Astrocyte (in vitro differentiated cells and primary cell): ENCODE data around the gene MUC6. TPM values are rescaled to one million over a fixed set of nuclear protein-coding genes. Genes with fewer than 3 reads are reported as not detected.

Source experiments
- DNase-seq: peaks from one replicate; pipeline ENCODE4 v3.0.0-alpha.2; 2010; ENCODE audit warnings: low read depth
- FAIRE-seq: peaks from 2 replicates; lab custom pipeline; 2011; peaks lifted over from hg19 to GRCh38; lab: Jason Lieb, UNC
- H2AFZ ChIP-seq: 2 replicates; pipeline ENCODE4 v1.6.0; 2012; ENCODE audit warnings: low read depth, low read length, inconsistent platforms
- H3K27ac ChIP-seq: 2 replicates; pipeline ENCODE4 v1.5.1; 2011; ENCODE audit warnings: low read depth, low read length, inconsistent platforms
- H3K27me3 ChIP-seq: 2 replicates; pipeline ENCODE4 v1.6.0; 2011; ENCODE audit warnings: low read length, inconsistent platforms; ENCODE audit not compliant: insufficient read depth
- H3K36me3 ChIP-seq: 2 replicates; pipeline ENCODE4 v1.5.1; 2011; ENCODE audit warnings: low read length, inconsistent platforms; ENCODE audit not compliant: insufficient read depth
- H3K4me1 ChIP-seq: 2 replicates; pipeline ENCODE4 v1.5.1; 2011; ENCODE audit warnings: low read length, inconsistent platforms; ENCODE audit not compliant: insufficient read depth
- H3K4me2 ChIP-seq: 2 replicates; pipeline ENCODE4 v1.6.0; 2012; ENCODE audit warnings: low read length, inconsistent platforms
- H3K4me3 ChIP-seq: 2 replicates; pipeline ENCODE4 v1.5.1; 2011; ENCODE audit warnings: low read depth, mild to moderate bottlenecking, low read length, inconsistent platforms; ENCODE audit not compliant: insufficient read depth
- H3K79me2 ChIP-seq: 2 replicates; pipeline ENCODE4 v1.6.0; 2012; ENCODE audit warnings: mild to moderate bottlenecking, low read length, inconsistent platforms; ENCODE audit not compliant: insufficient read depth
- H3K9ac ChIP-seq: 2 replicates; pipeline ENCODE4 v1.6.0; 2012; ENCODE audit warnings: mild to moderate bottlenecking, low read length, inconsistent platforms
- H3K9me3 ChIP-seq: 2 replicates; pipeline ENCODE4 v1.5.1; 2012; ENCODE audit warnings: low read depth, mild to moderate bottlenecking, low read length, inconsistent platforms; ENCODE audit not compliant: insufficient read depth
- H4K20me1 ChIP-seq: 2 replicates; pipeline ENCODE4 v1.6.0; 2012; ENCODE audit warnings: low read length, inconsistent platforms; ENCODE audit not compliant: insufficient read depth
- H3K27ac Mint-ChIP-seq: one replicate; pipeline ENCODE4 v1.8.0; 2021; ENCODE audit warnings: mild to moderate bottlenecking, mixed read lengths; ENCODE audit not compliant: unreplicated experiment
- H3K27me3 Mint-ChIP-seq: one replicate; pipeline ENCODE4 v1.8.0; 2021; ENCODE audit warnings: low read depth, mixed read lengths; ENCODE audit not compliant: unreplicated experiment
- H3K36me3 Mint-ChIP-seq: one replicate; pipeline ENCODE4 v1.8.0; 2021; ENCODE audit warnings: low read depth, mixed read lengths; ENCODE audit not compliant: unreplicated experiment
- H3K4me1 Mint-ChIP-seq: one replicate; pipeline ENCODE4 v1.8.0; 2021; ENCODE audit warnings: low read depth, mixed read lengths; ENCODE audit not compliant: unreplicated experiment
- H3K4me3 Mint-ChIP-seq: one replicate; pipeline ENCODE4 v1.8.0; 2021; ENCODE audit warnings: mild to moderate bottlenecking, moderate library complexity, mixed read lengths; ENCODE audit not compliant: unreplicated experiment
- H3K9me3 Mint-ChIP-seq: one replicate; pipeline ENCODE4 v1.8.0; 2021; ENCODE audit warnings: mild to moderate bottlenecking, mixed read lengths; ENCODE audit not compliant: unreplicated experiment
- EZH2 ChIP-seq: IDR thresholded peaks from 2 replicates; pipeline ENCODE4 v1.6.1; 2012; ENCODE audit warnings: mild to moderate bottlenecking, low read length, inconsistent platforms; ENCODE audit not compliant: insufficient read depth
- total RNA-seq: library from RNA; stranded (reverse); gene quantifications from 2 replicates; pipeline ENCODE4 v1.2.1, GENCODE V29; 2021
- TF ChIP-seq, protein P1 (sequence below): IDR thresholded peaks from 2 replicates; pipeline ENCODE4 v1.5.1; 2011; ENCODE audit warnings: low read depth, mild to moderate bottlenecking, inconsistent platforms, low read length, moderate library complexity; ENCODE audit not compliant: insufficient read depth

The MUC6 gene
- total RNA-seq, 1 donor from 2014 or later: not detected

- Histone ChIP-seq H3K27me3 (no peaks in the 10 kb centered on the region), H3K79me2 (no peaks in the 10 kb centered on the region), H4K20me1 (no peaks in the 10 kb centered on the region), H2AFZ (no peak overlapping the region), H3K4me1 (no peaks in the 10 kb centered on the region), H3K36me3 (no peaks in the 10 kb centered on the region), H3K27ac (no peak overlapping the region), H3K9me3 (no peaks in the 10 kb centered on the region), H3K4me3 (no peak overlapping the region), H3K4me2 (no peak overlapping the region), H3K9ac (no peak overlapping the region)
- Mint-ChIP-seq H3K27ac (no peak overlapping the region), H3K9me3 (no peaks in the 10 kb centered on the region), H3K4me3 (no peak overlapping the region), H3K4me1 (no peaks in the 10 kb centered on the region), H3K27me3 (no peaks in the 10 kb centered on the region), H3K36me3 (no peaks in the 10 kb centered on the region)
- DNase-seq (no peak), FAIRE-seq (no peak)
- TF ChIP-seq, protein P1, sequence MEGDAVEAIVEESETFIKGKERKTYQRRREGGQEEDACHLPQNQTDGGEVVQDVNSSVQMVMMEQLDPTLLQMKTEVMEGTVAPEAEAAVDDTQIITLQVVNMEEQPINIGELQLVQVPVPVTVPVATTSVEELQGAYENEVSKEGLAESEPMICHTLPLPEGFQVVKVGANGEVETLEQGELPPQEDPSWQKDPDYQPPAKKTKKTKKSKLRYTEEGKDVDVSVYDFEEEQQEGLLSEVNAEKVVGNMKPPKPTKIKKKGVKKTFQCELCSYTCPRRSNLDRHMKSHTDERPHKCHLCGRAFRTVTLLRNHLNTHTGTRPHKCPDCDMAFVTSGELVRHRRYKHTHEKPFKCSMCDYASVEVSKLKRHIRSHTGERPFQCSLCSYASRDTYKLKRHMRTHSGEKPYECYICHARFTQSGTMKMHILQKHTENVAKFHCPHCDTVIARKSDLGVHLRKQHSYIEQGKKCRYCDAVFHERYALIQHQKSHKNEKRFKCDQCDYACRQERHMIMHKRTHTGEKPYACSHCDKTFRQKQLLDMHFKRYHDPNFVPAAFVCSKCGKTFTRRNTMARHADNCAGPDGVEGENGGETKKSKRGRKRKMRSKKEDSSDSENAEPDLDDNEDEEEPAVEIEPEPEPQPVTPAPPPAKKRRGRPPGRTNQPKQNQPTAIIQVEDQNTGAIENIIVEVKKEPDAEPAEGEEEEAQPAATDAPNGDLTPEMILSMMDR: no peak
- no peak for TF ChIP-seq EZH2
Observed at GRCh38 chr11:1082728-1083620, 46.5 kb upstream of the MUC6 start.

- H3K79me2 ChIP-seq: no peaks in the 10 kb centered on the region
- no peak overlapping the region for H3K27ac ChIP-seq
- no peak overlapping the region for H3K9ac ChIP-seq
- H3K9me3 ChIP-seq: no peaks in the 10 kb centered on the region
- Mint-ChIP-seq H3K27me3 (no peaks in the 10 kb centered on the region), H3K4me3 (no peak overlapping the region), H3K9me3 (no peaks in the 10 kb centered on the region), H3K27ac (no peak overlapping the region), H3K36me3 (no peaks in the 10 kb centered on the region), H3K4me1 (no peaks in the 10 kb centered on the region)
- H3K4me2 ChIP-seq: no peak overlapping the region
- no peak for TF ChIP-seq EZH2
- TF ChIP-seq, protein P1: no peak
- FAIRE-seq: no peak
- no peaks in the 10 kb centered on the region for H3K4me1 ChIP-seq
- no peaks in the 10 kb centered on the region for H3K36me3 ChIP-seq
- no peak overlapping the region for H2AFZ ChIP-seq
- H4K20me1 ChIP-seq: no peaks in the 10 kb centered on the region
- H3K4me3 ChIP-seq: no peak overlapping the region
- H3K27me3 ChIP-seq: no peaks in the 10 kb centered on the region
- no peak for DNase-seq
Observed at GRCh38 chr11:1082346-1082727, 45.8 kb upstream of the MUC6 start.
